AG09309 (cell line): ENCODE data around the gene EFNA5.

Experiments
- DNase-seq: peaks from one replicate; pipeline ENCODE4 v3.0.0-alpha.2; 2010; ENCODE audit warnings: low read depth
- H3K4me3 ChIP-seq: 2 replicates; pipeline ENCODE4 v1.5.1; 2011; ENCODE audit warnings: mild to moderate bottlenecking, low read depth, low read length, moderate library complexity; ENCODE audit not compliant: control insufficient read depth
- TF ChIP-seq, protein P1 (sequence below): IDR thresholded peaks from 2 replicates; pipeline ENCODE4 v1.5.1; 2011; ENCODE audit warnings: mild to moderate bottlenecking, low read depth, low read length, inconsistent platforms; ENCODE audit not compliant: insufficient read depth, control insufficient read depth; ENCODE audit errors: missing control alignments

EFNA5 gene

DNA sequence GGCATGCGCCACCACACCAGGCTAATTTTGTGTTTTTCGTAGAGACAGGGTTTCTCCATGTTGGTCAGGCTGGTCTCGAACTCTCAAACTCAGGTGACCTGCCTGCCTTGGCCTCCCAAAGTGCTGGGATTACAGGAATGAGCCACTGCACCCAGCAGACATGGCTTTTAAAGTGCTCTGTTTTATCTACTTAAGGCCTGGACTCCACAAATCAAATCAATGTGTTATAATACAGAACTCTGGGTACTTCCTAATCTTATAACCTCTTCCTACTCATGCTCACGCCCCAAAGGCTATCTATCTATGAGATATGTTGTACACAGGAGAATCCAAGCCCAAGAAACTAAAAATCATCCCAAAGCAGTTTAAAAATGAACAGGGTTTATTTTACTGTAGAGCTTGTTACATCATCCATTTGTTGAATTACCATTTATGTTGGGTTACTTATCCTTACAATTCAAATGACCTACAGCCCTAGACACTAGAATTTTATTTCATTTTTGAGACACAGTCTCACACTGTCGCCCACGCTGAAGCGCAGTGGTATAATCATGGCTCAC, 155.1 kb downstream of the EFNA5 start:
- no peak for DNase-seq
- TF ChIP-seq, protein P1, sequence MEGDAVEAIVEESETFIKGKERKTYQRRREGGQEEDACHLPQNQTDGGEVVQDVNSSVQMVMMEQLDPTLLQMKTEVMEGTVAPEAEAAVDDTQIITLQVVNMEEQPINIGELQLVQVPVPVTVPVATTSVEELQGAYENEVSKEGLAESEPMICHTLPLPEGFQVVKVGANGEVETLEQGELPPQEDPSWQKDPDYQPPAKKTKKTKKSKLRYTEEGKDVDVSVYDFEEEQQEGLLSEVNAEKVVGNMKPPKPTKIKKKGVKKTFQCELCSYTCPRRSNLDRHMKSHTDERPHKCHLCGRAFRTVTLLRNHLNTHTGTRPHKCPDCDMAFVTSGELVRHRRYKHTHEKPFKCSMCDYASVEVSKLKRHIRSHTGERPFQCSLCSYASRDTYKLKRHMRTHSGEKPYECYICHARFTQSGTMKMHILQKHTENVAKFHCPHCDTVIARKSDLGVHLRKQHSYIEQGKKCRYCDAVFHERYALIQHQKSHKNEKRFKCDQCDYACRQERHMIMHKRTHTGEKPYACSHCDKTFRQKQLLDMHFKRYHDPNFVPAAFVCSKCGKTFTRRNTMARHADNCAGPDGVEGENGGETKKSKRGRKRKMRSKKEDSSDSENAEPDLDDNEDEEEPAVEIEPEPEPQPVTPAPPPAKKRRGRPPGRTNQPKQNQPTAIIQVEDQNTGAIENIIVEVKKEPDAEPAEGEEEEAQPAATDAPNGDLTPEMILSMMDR, result no peak
- H3K4me3 ChIP-seq, result no peak overlapping the region

GRCh38 chr5:107514305-107514704, 156.4 kb downstream of the EFNA5 start:
- no peak for DNase-seq
- no peak overlapping the region for H3K4me3 ChIP-seq
- TF ChIP-seq, protein P1, result no peak

GRCh38 chr5:107513337-107514085, 157.2 kb downstream of the EFNA5 start:
- TF ChIP-seq, protein P1, result no peak
- DNase-seq, result no peak
- no peak overlapping the region for H3K4me3 ChIP-seq

DNA sequence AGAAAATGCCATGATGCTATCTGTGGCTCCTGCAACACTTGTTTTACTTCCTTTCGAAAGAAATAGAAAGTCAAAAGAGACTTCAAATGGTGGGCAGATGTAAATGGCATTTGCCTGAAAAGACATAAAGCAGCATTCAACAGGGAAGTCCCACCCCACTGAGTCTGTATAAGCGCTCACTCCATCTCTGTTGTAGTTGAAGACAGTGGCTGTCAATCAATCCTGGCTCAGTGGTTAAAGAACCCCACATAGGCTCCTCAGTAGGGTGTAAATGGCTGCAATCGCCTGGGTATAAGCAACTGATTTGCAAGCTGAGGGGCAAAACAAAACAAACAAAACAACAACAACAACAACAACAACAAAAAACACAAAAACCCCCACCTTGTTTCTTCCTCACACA, 158.7 kb downstream of the EFNA5 start:
- no peak for DNase-seq
- TF ChIP-seq, protein P1, result no peak
- H3K4me3 ChIP-seq, result no peak overlapping the region

- no peak for DNase-seq
- no peak overlapping the region for H3K4me3 ChIP-seq
- TF ChIP-seq, protein P1, result no peak
These were observed 160.6 kb downstream of the EFNA5 start for GRCh38 chr5:107510125-107510524.

DNA sequence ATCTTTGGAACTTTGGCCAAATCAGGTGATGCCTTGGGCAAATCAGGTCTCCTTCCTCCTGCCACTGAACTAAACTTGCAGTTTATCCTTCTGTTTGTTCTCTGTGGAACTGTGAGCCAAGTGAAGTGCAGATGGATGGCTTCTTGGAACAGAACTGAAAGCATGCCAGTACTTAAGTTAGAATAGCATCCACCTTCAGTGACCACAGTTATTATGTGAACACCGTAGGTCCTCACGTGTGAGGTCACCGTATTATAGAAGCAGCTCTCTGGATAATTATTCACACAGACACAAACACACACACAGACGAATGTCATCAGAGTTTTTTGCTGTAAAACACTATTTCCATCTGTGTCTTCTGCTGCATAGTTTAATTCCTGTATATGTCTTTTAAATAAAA, 162.6 kb downstream of the EFNA5 start:
- no peak overlapping the region for H3K4me3 ChIP-seq
- DNase-seq, result no peak
- TF ChIP-seq, protein P1, result no peak
